OCI-LY7 (cell line): ENCODE measurements around the gene DDAH2. TPM values are rescaled to one million over a fixed set of nuclear protein-coding genes. Genes with fewer than 3 reads are reported as not detected.

Experiments used
- BruUV-seq: library from RNA; stranded (reverse); fragments of 400-500 nt; replicated peaks from 2 replicates; lab custom pipeline; 2021; lab: Mats Ljungman, UMichigan
- CTCF ChIA-PET: fragments of 300-600 bp; sonication (Branson Sonifier 250); formaldehyde crosslinking; loops from one replicate; lab custom pipeline; 2022; ENCODE audit warnings: antibody characterized with exemption; ENCODE audit not compliant: unreplicated experiment; lab: Charles Lee
- POLR2A ChIA-PET: fragments of 300-600 bp; sonication (Branson Sonifier 250); formaldehyde crosslinking; loops from one replicate; lab custom pipeline; 2022; ENCODE audit warnings: antibody characterized with exemption; lab: Charles Lee
- DNase-seq: peaks from one replicate; pipeline ENCODE4 v3.0.0-alpha.2; 2015; ENCODE audit warnings: low spot score
- H2AFZ ChIP-seq: fragments of 200-600 bp; sonication (generic), shearing (Covaris generic); 2 replicates; pipeline ENCODE4 v1.6.1; 2014; ENCODE audit warnings: mild to moderate bottlenecking, antibody characterized with exemption, low read length, moderate library complexity
- H3K27ac ChIP-seq: fragments of 200-600 bp; sonication (generic); 2 replicates; pipeline ENCODE4 v1.5.1; 2014; ENCODE audit warnings: mixed run types, low read depth, mild to moderate bottlenecking, moderate library complexity, low read length, inconsistent platforms; ENCODE audit not compliant: poor library complexity, severe bottlenecking
- H3K36me3 ChIP-seq: fragments of 200-600 bp; sonication (generic); 2 replicates; pipeline ENCODE4 v1.6.1; 2014; ENCODE audit warnings: mild to moderate bottlenecking, antibody characterized with exemption, low read length, moderate library complexity, mixed read lengths; ENCODE audit not compliant: insufficient read depth
- H3K4me1 ChIP-seq: fragments of 200-600 bp; sonication (generic); 2 replicates; pipeline ENCODE4 v1.5.1; 2014; ENCODE audit warnings: mild to moderate bottlenecking, low read length; ENCODE audit not compliant: insufficient read depth, poor library complexity, severe bottlenecking
- H3K4me2 ChIP-seq: fragments of 200-600 bp; sonication (generic); 2 replicates; pipeline ENCODE4 v1.6.1; 2014; ENCODE audit warnings: mild to moderate bottlenecking, low read length
- H3K4me3 ChIP-seq: fragments of 200-600 bp; sonication (generic); 2 replicates; pipeline ENCODE4 v1.5.1; 2014; ENCODE audit warnings: mild to moderate bottlenecking, low read depth, low read length; ENCODE audit not compliant: poor library complexity, severe bottlenecking
- H3K79me2 ChIP-seq: fragments of 200-600 bp; sonication (generic); 2 replicates; pipeline ENCODE4 v1.6.1; 2016; ENCODE audit warnings: low read depth, mild to moderate bottlenecking, low read length, moderate library complexity, mixed read lengths; ENCODE audit not compliant: insufficient read depth
- H3K9me2 ChIP-seq: fragments of 200-600 bp; sonication (generic); 2 replicates; pipeline ENCODE4 v1.6.1; 2016; ENCODE audit warnings: mild to moderate bottlenecking, low read length, mixed read lengths; ENCODE audit not compliant: insufficient read depth
- H3K9me3 ChIP-seq: fragments of 200-600 bp; sonication (generic); 2 replicates; pipeline ENCODE4 v1.6.1; 2014; ENCODE audit warnings: mild to moderate bottlenecking, mixed run types, low read length, mixed read lengths
- H4K20me1 ChIP-seq: fragments of 200-600 bp; sonication (generic); 2 replicates; pipeline ENCODE4 v1.6.1; 2014; ENCODE audit warnings: mild to moderate bottlenecking, antibody characterized with exemption, low read length, moderate library complexity, mixed read lengths; ENCODE audit not compliant: insufficient read depth
- EZH2phosphoT487 ChIP-seq: fragments of 200-600 bp; sonication (generic); IDR thresholded peaks from 2 replicates; pipeline ENCODE4 v1.6.1; 2018; ENCODE audit warnings: low read depth, borderline replicate concordance, mild to moderate bottlenecking, mixed run types, antibody characterized with exemption, low read length, moderate library complexity, mixed read lengths
- intact Hi-C: fragments of 100-400 bp; cut with micrococcal nuclease; formaldehyde crosslinking; loops from one replicate; pipeline ENCODE4 v1.10.0; 2022; ENCODE audit not compliant: unreplicated experiment
- microRNA-seq: library from miRNA; unstranded; fragments of <30 nt; microRNA quantifications from one replicate; pipeline ENCODE4 v1.2.0, GENCODE V29; 2022; ENCODE audit warnings: borderline replicate concordance
- small RNA-seq: library from RNA; depleted of rRNA; stranded (forward); fragments of <200 nt; gene quantifications from one replicate; pipeline ENCODE3, GENCODE V24; 2014
- total RNA-seq, 2 experiments: library from RNA; depleted of rRNA in 1 of 2; stranded (reverse); fragments of >200 nt in 1 of 2; shearing (Covaris generic) in 1 of 2; gene quantifications; 2 replicates each; pipeline ENCODE4 v1.2.3, GENCODE V29; 2014 to 2022
- TF ChIP-seq, protein P1 (sequence below): fragments of 200-600 bp; sonication (generic); conservative IDR thresholded peaks from 2 replicates; pipeline ENCODE4 v1.5.1; 2014; ENCODE audit warnings: mild to moderate bottlenecking, antibody characterized with exemption, low read length, moderate library complexity, mixed read lengths

DDAH2 gene
- total RNA-seq, 2 experiments from 2014 or later: 14.0 to 20.4 TPM

DNA sequence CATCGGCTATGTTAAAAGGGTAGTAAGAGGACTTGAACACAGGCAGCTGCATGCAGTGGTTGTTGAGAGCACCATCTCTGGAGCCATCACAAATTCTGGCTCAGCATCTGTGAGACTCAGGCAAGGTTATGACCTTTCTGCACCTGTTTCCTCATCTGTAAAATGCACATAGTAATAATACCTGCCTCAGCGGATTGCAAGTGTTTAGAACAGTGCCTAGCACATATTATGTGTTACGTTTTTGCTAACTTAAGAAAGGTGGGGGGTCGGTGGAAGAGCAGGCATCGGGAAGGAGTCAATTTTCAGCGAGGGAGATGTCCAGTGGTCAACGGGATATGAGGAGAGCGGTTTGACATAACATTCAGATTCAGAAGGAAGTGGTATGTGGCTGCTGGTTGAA, 51.1 kb downstream of the DDAH2 start:
- Histone ChIP-seq H3K4me1 (peaks cover 30% of the 10 kb centered on the region), H3K4me2 (no peak overlapping the region), H3K36me3 (peaks cover 16% of the 10 kb centered on the region; the same call in 1 of the 2 replicates), H4K20me1 (no peaks in the 10 kb centered on the region), H3K9me2 (no peaks in the 10 kb centered on the region), H3K27ac (no peak overlapping the region), H3K4me3 (no peak overlapping the region), H3K79me2 (no peaks in the 10 kb centered on the region), H3K9me3 (no peaks in the 10 kb centered on the region), H2AFZ (no peak overlapping the region)
- no TSS peak for BruUV-seq
- ChIA-PET CTCF (interaction anchor here (0.6 kb wide), 1 partner anchor 61 kb away, joined by 3 read pairs; no protein-coding TSS in a partner anchor), POLR2A (interaction anchor here (0.5 kb wide), 1 partner anchor 294 kb away, joined by 3 read pairs; the partner anchor contains the start of gene DXO)
- no peak for DNase-seq
- no peak for TF ChIP-seq EZH2phosphoT487
- TF ChIP-seq, protein P1, sequence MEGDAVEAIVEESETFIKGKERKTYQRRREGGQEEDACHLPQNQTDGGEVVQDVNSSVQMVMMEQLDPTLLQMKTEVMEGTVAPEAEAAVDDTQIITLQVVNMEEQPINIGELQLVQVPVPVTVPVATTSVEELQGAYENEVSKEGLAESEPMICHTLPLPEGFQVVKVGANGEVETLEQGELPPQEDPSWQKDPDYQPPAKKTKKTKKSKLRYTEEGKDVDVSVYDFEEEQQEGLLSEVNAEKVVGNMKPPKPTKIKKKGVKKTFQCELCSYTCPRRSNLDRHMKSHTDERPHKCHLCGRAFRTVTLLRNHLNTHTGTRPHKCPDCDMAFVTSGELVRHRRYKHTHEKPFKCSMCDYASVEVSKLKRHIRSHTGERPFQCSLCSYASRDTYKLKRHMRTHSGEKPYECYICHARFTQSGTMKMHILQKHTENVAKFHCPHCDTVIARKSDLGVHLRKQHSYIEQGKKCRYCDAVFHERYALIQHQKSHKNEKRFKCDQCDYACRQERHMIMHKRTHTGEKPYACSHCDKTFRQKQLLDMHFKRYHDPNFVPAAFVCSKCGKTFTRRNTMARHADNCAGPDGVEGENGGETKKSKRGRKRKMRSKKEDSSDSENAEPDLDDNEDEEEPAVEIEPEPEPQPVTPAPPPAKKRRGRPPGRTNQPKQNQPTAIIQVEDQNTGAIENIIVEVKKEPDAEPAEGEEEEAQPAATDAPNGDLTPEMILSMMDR: no peak
- intact Hi-C loops: no loop called here

Small RNA genes lying within 50 kb of the gene (microRNA-seq; reads per million reads assigned to microRNA genes)
- gene MIR4646: 7.6 reads per million, percentile 5 among the genes with 10 or more reads in this experiment

Small RNA genes lying within 50 kb of the gene (small RNA-seq; reads per million reads assigned to genes)
- not detected for gene LY6G6D
- gene MIR4646: not detected
- not detected for gene MSH5-SAPCD1
- gene RF00019: not detected
- gene RNU6-850P: not detected
- gene SAPCD1: not detected

Other genes with a start within 250 kb of the DDAH2 start
Only the 30 nearest of the 42 such genes appear.
- gene LTA, start 157.0 kb downstream of the DDAH2 start, total RNA-seq (2014; rRNA removed; shearing (Covaris generic)): 0.98 and 1.1 TPM in 2 replicates
- gene LTA, start 157.0 kb downstream of the DDAH2 start, total RNA-seq (2022): 4.1 and 4.3 TPM in 2 replicates
- gene TNF, start 153.7 kb downstream of the DDAH2 start, total RNA-seq (2014; rRNA removed; shearing (Covaris generic)): 1.7 and 3.5 TPM in 2 replicates
- 2.5 TPM in 2 replicates for gene TNF, start 153.7 kb downstream of the DDAH2 start, total RNA-seq (2022)
- gene LTB, start 146.9 kb downstream of the DDAH2 start, total RNA-seq (2014; rRNA removed; shearing (Covaris generic)): 36.5 and 46.8 TPM in 2 replicates
- gene LTB, start 146.9 kb downstream of the DDAH2 start, total RNA-seq (2022): 36.9 and 39.2 TPM in 2 replicates
- 1.2 and 3.0 TPM in 2 replicates for gene LST1, start 143.0 kb downstream of the DDAH2 start, total RNA-seq (2014; rRNA removed; shearing (Covaris generic))
- gene LST1, start 143.0 kb downstream of the DDAH2 start, total RNA-seq (2022): 4.2 and 4.9 TPM in 2 replicates
- gene NCR3, start 136.3 kb downstream of the DDAH2 start, total RNA-seq (2014; rRNA removed; shearing (Covaris generic)): 1.6 TPM in 1 of 2 replicates, not detected in the other
- 0.74 and 2.0 TPM in 2 replicates for gene NCR3, start 136.3 kb downstream of the DDAH2 start, total RNA-seq (2022)
- gene AIF1, start 114.1 kb downstream of the DDAH2 start, total RNA-seq (2014; rRNA removed; shearing (Covaris generic)): 15.3 and 22.0 TPM in 2 replicates
- gene AIF1, start 114.1 kb downstream of the DDAH2 start, total RNA-seq (2022): 16.3 and 17.2 TPM in 2 replicates
- 113 and 156 TPM in 2 replicates for gene PRRC2A, start 108.6 kb downstream of the DDAH2 start, total RNA-seq (2014; rRNA removed; shearing (Covaris generic))
- 355 and 379 TPM in 2 replicates for gene PRRC2A, start 108.6 kb downstream of the DDAH2 start, total RNA-seq (2022)
- gene BAG6, start 76.6 kb downstream of the DDAH2 start, total RNA-seq (2014; rRNA removed; shearing (Covaris generic)): 191 and 233 TPM in 2 replicates
- gene BAG6, start 76.6 kb downstream of the DDAH2 start, total RNA-seq (2022): 320 and 323 TPM in 2 replicates
- 0.13 and 1.5 TPM in 2 replicates for gene APOM, start 73.4 kb downstream of the DDAH2 start, total RNA-seq (2014; rRNA removed; shearing (Covaris generic))
- gene APOM, start 73.4 kb downstream of the DDAH2 start, total RNA-seq (2022): 2.1 and 3.6 TPM in 2 replicates
- 17.5 and 18.5 TPM in 2 replicates for gene C6orf47, start 68.5 kb downstream of the DDAH2 start, total RNA-seq (2014; rRNA removed; shearing (Covaris generic))
- 16.7 and 17.4 TPM in 2 replicates for gene C6orf47, start 68.5 kb downstream of the DDAH2 start, total RNA-seq (2022)
- gene GPANK1, start 64.3 kb downstream of the DDAH2 start, total RNA-seq (2014; rRNA removed; shearing (Covaris generic)): 34.3 and 50.9 TPM in 2 replicates
- 38.8 and 40.7 TPM in 2 replicates for gene GPANK1, start 64.3 kb downstream of the DDAH2 start, total RNA-seq (2022)
- 207 and 230 TPM in 2 replicates for gene CSNK2B, start 63.2 kb downstream of the DDAH2 start, total RNA-seq (2014; rRNA removed; shearing (Covaris generic))
- gene CSNK2B, start 63.2 kb downstream of the DDAH2 start, total RNA-seq (2022): 245 and 254 TPM in 2 replicates
- 12.3 and 15.9 TPM in 2 replicates for gene LY6G5B, start 59.3 kb downstream of the DDAH2 start, total RNA-seq (2014; rRNA removed; shearing (Covaris generic))
- 28.7 and 32.0 TPM in 2 replicates for gene LY6G5B, start 59.3 kb downstream of the DDAH2 start, total RNA-seq (2022)
- gene LY6G5C, start 48.2 kb downstream of the DDAH2 start, total RNA-seq (2014; rRNA removed; shearing (Covaris generic)): 1.6 and 1.8 TPM in 2 replicates
- 2.5 and 3.5 TPM in 2 replicates for gene LY6G5C, start 48.2 kb downstream of the DDAH2 start, total RNA-seq (2022)
- gene ABHD16A, start 26.0 kb downstream of the DDAH2 start, total RNA-seq (2014; rRNA removed; shearing (Covaris generic)): 28.6 and 34.8 TPM in 2 replicates
- 32.7 and 35.2 TPM in 2 replicates for gene ABHD16A, start 26.0 kb downstream of the DDAH2 start, total RNA-seq (2022)
- not detected in 2 replicates for gene LY6G6F, start 22.4 kb downstream of the DDAH2 start, total RNA-seq (2014; rRNA removed; shearing (Covaris generic))
- gene LY6G6F, start 22.4 kb downstream of the DDAH2 start, total RNA-seq (2022): not detected in 2 replicates
- gene LY6G6D, start 14.0 kb downstream of the DDAH2 start, total RNA-seq (2014; rRNA removed; shearing (Covaris generic)): not detected in 2 replicates
- gene LY6G6D, start 14.0 kb downstream of the DDAH2 start, total RNA-seq (2022): not detected in 2 replicates
- gene LY6G6C, start 7.6 kb downstream of the DDAH2 start, total RNA-seq (2014; rRNA removed; shearing (Covaris generic)): not detected in 2 replicates
- not detected in 2 replicates for gene LY6G6C, start 7.6 kb downstream of the DDAH2 start, total RNA-seq (2022)
- gene MPIG6B, start 5.9 kb downstream of the DDAH2 start, total RNA-seq (2014; rRNA removed; shearing (Covaris generic)): not detected in 2 replicates
- gene MPIG6B, start 5.9 kb downstream of the DDAH2 start, total RNA-seq (2022): not detected in 2 replicates
- gene CLIC1, start 7.2 kb upstream of the DDAH2 start, total RNA-seq (2014; rRNA removed; shearing (Covaris generic)): 376 and 413 TPM in 2 replicates
- gene CLIC1, start 7.2 kb upstream of the DDAH2 start, total RNA-seq (2022): 314 and 318 TPM in 2 replicates
- 104 and 108 TPM in 2 replicates for gene MSH5, start 10.7 kb upstream of the DDAH2 start, total RNA-seq (2014; rRNA removed; shearing (Covaris generic))
- gene MSH5, start 10.7 kb upstream of the DDAH2 start, total RNA-seq (2022): 218 and 258 TPM in 2 replicates
- 31.3 and 47.1 TPM in 2 replicates for gene SAPCD1, start 33.4 kb upstream of the DDAH2 start, total RNA-seq (2014; rRNA removed; shearing (Covaris generic))
- 53.5 and 66.8 TPM in 2 replicates for gene SAPCD1, start 33.4 kb upstream of the DDAH2 start, total RNA-seq (2022)
- 2.1 and 2.2 TPM in 2 replicates for gene VWA7, start 48.0 kb upstream of the DDAH2 start, total RNA-seq (2014; rRNA removed; shearing (Covaris generic))
- 3.7 and 6.5 TPM in 2 replicates for gene VWA7, start 48.0 kb upstream of the DDAH2 start, total RNA-seq (2022)
- 47.0 and 51.2 TPM in 2 replicates for gene VARS1, start 66.5 kb upstream of the DDAH2 start, total RNA-seq (2014; rRNA removed; shearing (Covaris generic))
- 118 and 137 TPM in 2 replicates for gene VARS1, start 66.5 kb upstream of the DDAH2 start, total RNA-seq (2022)
- 65.2 and 78.4 TPM in 2 replicates for gene LSM2, start 77.7 kb upstream of the DDAH2 start, total RNA-seq (2014; rRNA removed; shearing (Covaris generic))
- gene LSM2, start 77.7 kb upstream of the DDAH2 start, total RNA-seq (2022): 78.0 and 82.6 TPM in 2 replicates
- gene HSPA1L, start 86.0 kb upstream of the DDAH2 start, total RNA-seq (2014; rRNA removed; shearing (Covaris generic)): 0.19 TPM in 1 of 2 replicates, not detected in the other
- 0.15 and 0.49 TPM in 2 replicates for gene HSPA1L, start 86.0 kb upstream of the DDAH2 start, total RNA-seq (2022)
- gene HSPA1A, start 86.2 kb upstream of the DDAH2 start, total RNA-seq (2014; rRNA removed; shearing (Covaris generic)): 0.22 and 0.41 TPM in 2 replicates
- 0.81 and 2.2 TPM in 2 replicates for gene HSPA1A, start 86.2 kb upstream of the DDAH2 start, total RNA-seq (2022)
- 160 and 177 TPM in 2 replicates for gene HSPA1B, start 98.4 kb upstream of the DDAH2 start, total RNA-seq (2014; rRNA removed; shearing (Covaris generic))
- gene HSPA1B, start 98.4 kb upstream of the DDAH2 start, total RNA-seq (2022): 40.1 and 60.9 TPM in 2 replicates
- gene NEU1, start 133.5 kb upstream of the DDAH2 start, total RNA-seq (2014; rRNA removed; shearing (Covaris generic)): 5.5 and 7.0 TPM in 2 replicates
- gene NEU1, start 133.5 kb upstream of the DDAH2 start, total RNA-seq (2022): 10.6 and 13.4 TPM in 2 replicates
- not detected in 2 replicates for gene SLC44A4, start 149.7 kb upstream of the DDAH2 start, total RNA-seq (2014; rRNA removed; shearing (Covaris generic))
- gene SLC44A4, start 149.7 kb upstream of the DDAH2 start, total RNA-seq (2022): not detected in 2 replicates